Measurements from ENCODE around the gene PEX10. TPM values are rescaled to one million over a fixed set of nuclear protein-coding genes. Genes with fewer than 3 reads are reported as not detected.

PEX10 gene
- total RNA-seq (2022): 19.7 and 21.9 TPM in 2 replicates
- percentile 56 among the genes with signal in this experiment for Bru-seq, nascent RNA
- percentile 56 among the genes with signal in this experiment for BruChase-seq, experiment 1, labeled RNA remaining after a 2-hour chase
- percentile 68 among the genes with signal in this experiment for BruChase-seq, experiment 2, labeled RNA remaining after a 6-hour chase
- long read RNA-seq, transcript PEX10-202 (6 exons, 1,997 nt): major isoform, 29 of 46 reads
- long read RNA-seq, partial matches to known transcripts: 2 of 46 reads
- long read RNA-seq, other reads (novel, unspliced or antisense): 15 of 46 reads

DNA sequence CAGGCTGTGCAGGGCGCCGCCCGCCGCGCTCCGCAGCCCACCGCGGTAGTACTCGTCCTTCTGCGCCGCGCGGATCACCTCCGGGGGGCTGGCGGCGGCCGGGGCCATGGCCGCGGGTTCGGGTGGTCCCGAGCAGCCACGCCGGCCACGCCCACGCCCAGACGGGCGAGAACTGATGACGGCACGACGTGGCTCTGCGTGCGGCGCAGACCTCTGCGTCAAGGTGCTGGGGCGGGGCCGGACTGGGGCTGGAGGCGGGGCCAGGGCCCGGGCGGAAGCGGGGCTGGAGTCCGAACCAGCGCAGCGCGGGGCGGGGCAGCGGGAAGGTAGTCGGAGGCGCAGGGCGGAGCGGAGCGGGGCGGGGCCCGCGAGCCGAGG is at the start of gene PEX10:
PEX10 (minus strand) TSS at position 170 of the 378 bp plus-strand sequence; CDS start at position 108, 62 bp downstream.
- ChIA-PET CTCF (interaction anchor here (0.7 to 1.8 kb wide), 3 partner anchors 126 to 217 kb away, joined by 3 to 8 read pairs (median 4); partner anchors contain the start of gene FAAP20), POLR2A (interaction anchor here (1.0 kb wide), 3 partner anchors 21 to 134 kb away, joined by 3 to 5 read pairs (median 4); partner anchors contain the start of genes MORN1 and PANK4)
- peaks cover 2% of the 10 kb centered on the region for H3K27me3 Mint-ChIP-seq (ENCODE audit: insufficient read depth, unreplicated experiment)
- no TSS peak for BruUV-seq (replicated peaks)
- intact Hi-C loops (cut with micrococcal nuclease; ENCODE audit: unreplicated experiment): no loop called here
- no peaks in the 10 kb centered on the region for H3K9me3 Mint-ChIP-seq (ENCODE audit: unreplicated experiment)
- TF ChIP-seq, protein P1, sequence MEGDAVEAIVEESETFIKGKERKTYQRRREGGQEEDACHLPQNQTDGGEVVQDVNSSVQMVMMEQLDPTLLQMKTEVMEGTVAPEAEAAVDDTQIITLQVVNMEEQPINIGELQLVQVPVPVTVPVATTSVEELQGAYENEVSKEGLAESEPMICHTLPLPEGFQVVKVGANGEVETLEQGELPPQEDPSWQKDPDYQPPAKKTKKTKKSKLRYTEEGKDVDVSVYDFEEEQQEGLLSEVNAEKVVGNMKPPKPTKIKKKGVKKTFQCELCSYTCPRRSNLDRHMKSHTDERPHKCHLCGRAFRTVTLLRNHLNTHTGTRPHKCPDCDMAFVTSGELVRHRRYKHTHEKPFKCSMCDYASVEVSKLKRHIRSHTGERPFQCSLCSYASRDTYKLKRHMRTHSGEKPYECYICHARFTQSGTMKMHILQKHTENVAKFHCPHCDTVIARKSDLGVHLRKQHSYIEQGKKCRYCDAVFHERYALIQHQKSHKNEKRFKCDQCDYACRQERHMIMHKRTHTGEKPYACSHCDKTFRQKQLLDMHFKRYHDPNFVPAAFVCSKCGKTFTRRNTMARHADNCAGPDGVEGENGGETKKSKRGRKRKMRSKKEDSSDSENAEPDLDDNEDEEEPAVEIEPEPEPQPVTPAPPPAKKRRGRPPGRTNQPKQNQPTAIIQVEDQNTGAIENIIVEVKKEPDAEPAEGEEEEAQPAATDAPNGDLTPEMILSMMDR (IDR thresholded peaks at IDR 0.05; ENCODE audit: insufficient read depth in 1 of 2, low read depth in 1 of 2, low read length in 1 of 2, severe bottlenecking in 1 of 2, unreplicated experiment in 1 of 2): no peak
- H3K27ac Mint-ChIP-seq (ENCODE audit: unreplicated experiment): peak within 1 kb of the TSS; percentile 67
- no peaks in the 10 kb centered on the region for H3K27me3 ChIP-seq (replicated peaks; ENCODE audit: control insufficient read depth, insufficient read depth, low read length)
- peak within 1 kb of the TSS; percentile 84 for H3K4me3 ChIP-seq (ENCODE audit: low read depth, low read length)
- peaks cover 24% of the 10 kb centered on the region for H3K36me3 Mint-ChIP-seq (ENCODE audit: insufficient read depth, unreplicated experiment)
- H3K4me1 ChIP-seq: no peaks in the 10 kb centered on the region; the same call in 1 of the 2 replicates
- no peaks in the 10 kb centered on the region for H3K36me3 ChIP-seq (ENCODE audit: control insufficient read depth, insufficient read depth, low read length)
- H3K4me3 Mint-ChIP-seq (ENCODE audit: unreplicated experiment): peak within 1 kb of the TSS; percentile 85
- no peaks in the 10 kb centered on the region for H3K9me3 ChIP-seq
- DNase-seq: peak; percentile 95 to 98
- H3K4me1 Mint-ChIP-seq (ENCODE audit: low read depth, unreplicated experiment): peaks cover 5% of the 10 kb centered on the region

DNA sequence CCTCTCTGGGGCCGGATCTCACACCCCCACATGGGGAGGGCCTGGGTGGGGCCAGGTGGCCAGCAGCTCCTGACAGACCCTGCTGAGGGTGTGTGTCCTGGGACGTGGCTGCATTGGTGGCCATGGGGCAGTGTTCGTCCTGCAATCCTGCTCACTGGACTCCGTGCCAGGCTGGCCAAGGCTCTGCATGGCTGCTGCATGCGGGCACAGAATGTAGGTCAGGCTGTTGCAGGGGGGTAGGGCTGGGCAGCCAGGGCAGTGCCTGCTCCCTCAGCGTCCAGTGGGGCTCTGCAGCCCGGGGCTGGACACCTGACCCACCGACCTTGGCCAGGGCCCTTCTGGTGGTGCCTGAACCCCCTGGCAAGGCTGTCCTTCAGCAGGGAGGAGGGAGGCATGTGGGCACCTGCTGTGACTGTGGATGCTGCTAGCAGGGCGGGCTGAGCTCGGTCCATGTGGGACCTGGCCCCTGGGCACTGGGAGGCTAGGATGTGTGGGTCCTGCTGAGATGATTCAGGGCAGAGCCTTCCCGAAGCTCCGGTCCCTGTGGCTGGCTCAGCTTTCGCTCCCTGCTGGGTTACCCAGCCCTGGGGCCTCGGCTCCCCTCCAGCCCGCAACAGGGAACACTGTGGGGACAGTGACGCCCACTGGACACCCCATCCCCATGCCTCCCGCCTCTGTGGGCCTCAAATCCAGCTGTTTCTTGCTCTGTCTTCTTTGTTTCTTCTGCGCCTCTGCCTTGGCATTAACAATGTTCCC is 48.8 kb upstream of the PEX10 start:
- TF ChIP-seq, protein P1 (IDR thresholded peaks at IDR 0.05; ENCODE audit: insufficient read depth in 1 of 2, low read depth in 1 of 2, low read length in 1 of 2, severe bottlenecking in 1 of 2, unreplicated experiment in 1 of 2): no peak
- Mint-ChIP-seq H3K27me3 (ENCODE audit: insufficient read depth, unreplicated experiment) (peaks cover 11% of the 10 kb centered on the region), H3K36me3 (ENCODE audit: insufficient read depth, unreplicated experiment) (no peaks in the 10 kb centered on the region), H3K4me1 (ENCODE audit: low read depth, unreplicated experiment) (no peaks in the 10 kb centered on the region), H3K9me3 (ENCODE audit: unreplicated experiment) (no peaks in the 10 kb centered on the region), H3K4me3 (ENCODE audit: unreplicated experiment) (no peak overlapping the region), H3K27ac (ENCODE audit: unreplicated experiment) (no peak overlapping the region)
- DNase-seq: no peak
- BruUV-seq (replicated peaks): no TSS peak
- POLR2A ChIA-PET: no interaction called here
- Histone ChIP-seq H3K4me3 (ENCODE audit: low read depth, low read length) (no peak overlapping the region), H3K36me3 (ENCODE audit: control insufficient read depth, insufficient read depth, low read length) (no peaks in the 10 kb centered on the region), H3K27me3 (replicated peaks; ENCODE audit: control insufficient read depth, insufficient read depth, low read length) (no peaks in the 10 kb centered on the region), H3K9me3 (no peaks in the 10 kb centered on the region), H3K4me1 (no peaks in the 10 kb centered on the region)
- CTCF ChIA-PET: no interaction called here
- intact Hi-C loops (cut with micrococcal nuclease; ENCODE audit: unreplicated experiment): no loop called here

DNA sequence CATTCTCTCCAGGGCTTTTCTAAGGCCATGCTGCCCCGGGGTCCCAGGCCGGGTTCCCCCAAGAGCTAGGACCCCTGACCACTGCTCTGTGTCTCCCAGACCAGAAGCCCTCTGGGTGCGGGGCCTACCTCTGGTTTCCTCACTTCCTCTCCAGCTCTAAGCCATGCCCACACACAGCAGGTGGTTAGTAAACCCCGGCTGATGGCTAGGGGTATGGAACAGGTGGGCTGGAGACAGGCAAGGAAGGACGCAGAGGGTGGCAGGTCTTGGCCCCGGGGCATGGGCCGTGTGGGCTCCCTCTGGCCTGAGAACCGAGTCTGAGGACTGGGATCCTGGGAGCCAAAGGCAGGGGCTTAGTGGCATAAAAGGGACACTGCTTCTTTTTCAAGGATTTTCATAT is 47.8 kb upstream of the PEX10 start:
- ChIA-PET CTCF (no interaction called here), POLR2A (no interaction called here)
- Histone ChIP-seq H3K27me3 (replicated peaks; ENCODE audit: control insufficient read depth, insufficient read depth, low read length) (no peaks in the 10 kb centered on the region), H3K4me3 (ENCODE audit: low read depth, low read length) (no peak overlapping the region), H3K9me3 (no peaks in the 10 kb centered on the region), H3K36me3 (ENCODE audit: control insufficient read depth, insufficient read depth, low read length) (no peaks in the 10 kb centered on the region), H3K4me1 (no peaks in the 10 kb centered on the region)
- Mint-ChIP-seq H3K36me3 (ENCODE audit: insufficient read depth, unreplicated experiment) (no peaks in the 10 kb centered on the region), H3K9me3 (ENCODE audit: unreplicated experiment) (no peaks in the 10 kb centered on the region), H3K4me1 (ENCODE audit: low read depth, unreplicated experiment) (no peaks in the 10 kb centered on the region), H3K27ac (ENCODE audit: unreplicated experiment) (no peak overlapping the region), H3K4me3 (ENCODE audit: unreplicated experiment) (no peak overlapping the region), H3K27me3 (ENCODE audit: insufficient read depth, unreplicated experiment) (peaks cover 11% of the 10 kb centered on the region)
- DNase-seq: no peak
- intact Hi-C loops (cut with micrococcal nuclease; ENCODE audit: unreplicated experiment): no loop called here
- BruUV-seq (replicated peaks): no TSS peak
- TF ChIP-seq, protein P1 (IDR thresholded peaks at IDR 0.05; ENCODE audit: insufficient read depth in 1 of 2, low read depth in 1 of 2, low read length in 1 of 2, severe bottlenecking in 1 of 2, unreplicated experiment in 1 of 2): no peak
